Spleen (tissue), 7 donors: ENCODE results near the gene TERT.

ENCODE experiments used
- POLR2A ChIP-seq, 3 donors: fragments of 450-650 bp; IDR thresholded peaks; one replicate each; pipeline ENCODE4 v1.5.1; 2017; ENCODE audit warnings: antibody characterized with exemption in 3 of 3, mild to moderate bottlenecking in 1 of 3
- TF ChIP-seq, protein P1 (sequence below), 11 experiments: fragments of 200-600 bp in 7 of 11; fragments of 450-650 bp in 4 of 11; sonication (generic) in 4 of 11; IDR thresholded peaks in 8 of 11; conservative IDR thresholded peaks in 3 of 11; 1 replicate in 7 of 11; 2 replicates in 4 of 11; pipeline versions ENCODE4 v1.4.0 to v1.8.0; 2016 to 2021; ENCODE audit warnings: antibody characterized with exemption in 11 of 11, inconsistent platforms in 4 of 11, mild to moderate bottlenecking in 1 of 11
- donor health status: DM: no; HTN: no; CAD: no; lungs with moderate emphysema.
- donor health status: DM: no; HTN: no; CAD: no.
- donor health status: DM: no; HTN: no; CAD: no.

DNA sequence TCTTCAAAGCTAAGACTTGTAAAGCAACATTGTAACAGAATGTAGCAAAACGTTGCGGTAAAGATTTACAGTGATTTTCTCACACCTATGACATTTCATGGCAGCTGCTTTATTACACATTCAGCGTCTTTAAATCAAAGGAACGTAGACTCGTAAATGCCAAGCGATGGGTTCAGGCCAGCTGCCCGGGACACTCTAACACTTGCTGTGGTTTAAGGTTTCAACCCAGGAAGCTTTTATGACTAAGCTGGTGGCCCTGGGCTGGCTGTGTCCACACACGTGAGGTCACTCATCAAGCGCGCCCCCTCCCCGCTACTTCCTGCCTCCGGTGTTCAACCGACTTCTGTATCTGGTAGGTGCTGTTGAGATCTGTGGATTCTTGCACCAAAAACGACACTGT lies 67.2 kb downstream of the TERT start:
- no peak for TF ChIP-seq POLR2A (IDR thresholded peaks at IDR 0.05)
- TF ChIP-seq, protein P1, sequence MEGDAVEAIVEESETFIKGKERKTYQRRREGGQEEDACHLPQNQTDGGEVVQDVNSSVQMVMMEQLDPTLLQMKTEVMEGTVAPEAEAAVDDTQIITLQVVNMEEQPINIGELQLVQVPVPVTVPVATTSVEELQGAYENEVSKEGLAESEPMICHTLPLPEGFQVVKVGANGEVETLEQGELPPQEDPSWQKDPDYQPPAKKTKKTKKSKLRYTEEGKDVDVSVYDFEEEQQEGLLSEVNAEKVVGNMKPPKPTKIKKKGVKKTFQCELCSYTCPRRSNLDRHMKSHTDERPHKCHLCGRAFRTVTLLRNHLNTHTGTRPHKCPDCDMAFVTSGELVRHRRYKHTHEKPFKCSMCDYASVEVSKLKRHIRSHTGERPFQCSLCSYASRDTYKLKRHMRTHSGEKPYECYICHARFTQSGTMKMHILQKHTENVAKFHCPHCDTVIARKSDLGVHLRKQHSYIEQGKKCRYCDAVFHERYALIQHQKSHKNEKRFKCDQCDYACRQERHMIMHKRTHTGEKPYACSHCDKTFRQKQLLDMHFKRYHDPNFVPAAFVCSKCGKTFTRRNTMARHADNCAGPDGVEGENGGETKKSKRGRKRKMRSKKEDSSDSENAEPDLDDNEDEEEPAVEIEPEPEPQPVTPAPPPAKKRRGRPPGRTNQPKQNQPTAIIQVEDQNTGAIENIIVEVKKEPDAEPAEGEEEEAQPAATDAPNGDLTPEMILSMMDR (IDR thresholded peaks at IDR 0.05 in 8 of 11, conservative IDR thresholded peaks at IDR 0.05 in 3 of 11): no peak
